GM19372 (cell line): ENCODE measurements around the gene ZNF18.

Experiments
- ATAC-seq: cut with Tn5 transposase; IDR thresholded peaks from one replicate; pipeline ENCODE4 v1.9.1; 2021; ENCODE audit warnings: mild to moderate bottlenecking, low read depth, moderate library complexity; ENCODE audit not compliant: unreplicated experiment

Gene ZNF18, protein sequence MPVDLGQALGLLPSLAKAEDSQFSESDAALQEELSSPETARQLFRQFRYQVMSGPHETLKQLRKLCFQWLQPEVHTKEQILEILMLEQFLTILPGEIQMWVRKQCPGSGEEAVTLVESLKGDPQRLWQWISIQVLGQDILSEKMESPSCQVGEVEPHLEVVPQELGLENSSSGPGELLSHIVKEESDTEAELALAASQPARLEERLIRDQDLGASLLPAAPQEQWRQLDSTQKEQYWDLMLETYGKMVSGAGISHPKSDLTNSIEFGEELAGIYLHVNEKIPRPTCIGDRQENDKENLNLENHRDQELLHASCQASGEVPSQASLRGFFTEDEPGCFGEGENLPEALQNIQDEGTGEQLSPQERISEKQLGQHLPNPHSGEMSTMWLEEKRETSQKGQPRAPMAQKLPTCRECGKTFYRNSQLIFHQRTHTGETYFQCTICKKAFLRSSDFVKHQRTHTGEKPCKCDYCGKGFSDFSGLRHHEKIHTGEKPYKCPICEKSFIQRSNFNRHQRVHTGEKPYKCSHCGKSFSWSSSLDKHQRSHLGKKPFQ

DNA sequence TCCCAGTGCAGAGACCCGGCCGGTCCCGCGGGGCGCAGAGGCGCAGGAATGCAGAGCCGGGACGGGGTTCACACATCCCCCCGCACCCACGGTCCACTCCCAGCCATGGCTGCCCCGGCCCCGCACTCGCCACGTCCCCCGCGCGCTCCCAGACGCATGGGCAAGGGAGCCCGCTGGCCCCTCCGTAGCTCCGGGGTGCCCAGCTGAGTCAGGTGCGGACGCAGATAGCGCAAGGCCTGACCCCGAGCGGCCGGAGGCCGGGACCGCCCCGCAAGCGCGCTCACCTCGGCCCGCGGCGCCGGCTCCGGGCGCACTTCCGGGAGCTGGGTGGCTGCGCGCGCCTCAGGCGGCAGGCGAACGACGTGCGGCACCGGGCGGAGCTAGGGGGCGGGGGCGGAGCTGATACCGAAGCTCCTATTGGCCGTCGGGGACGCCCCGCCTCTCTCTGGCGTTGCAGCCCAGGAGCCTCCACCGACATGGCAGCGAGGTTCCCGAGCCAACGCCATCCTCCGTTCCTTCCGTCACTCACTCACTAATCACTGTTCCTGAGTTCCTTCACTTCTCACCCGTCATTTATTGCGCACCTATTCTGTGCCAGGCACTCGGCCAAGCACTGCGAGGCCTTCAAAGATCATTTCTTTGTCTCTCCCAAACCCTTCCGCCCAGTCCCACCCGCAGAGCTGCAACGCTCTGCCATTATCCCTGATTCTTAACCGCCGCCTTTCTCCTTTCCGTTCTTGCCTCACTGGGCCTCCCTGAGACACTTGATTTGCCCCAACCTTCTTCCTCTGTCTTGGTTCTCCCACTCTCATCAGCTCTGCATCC is at the start of gene ZNF18:
TSS of gene ZNF18 (minus strand) at position 329 of the 825 bp plus-strand sequence. CDS start 4,646 bp downstream, outside the sequence.
- peak; percentile 94 for ATAC-seq

DNA sequence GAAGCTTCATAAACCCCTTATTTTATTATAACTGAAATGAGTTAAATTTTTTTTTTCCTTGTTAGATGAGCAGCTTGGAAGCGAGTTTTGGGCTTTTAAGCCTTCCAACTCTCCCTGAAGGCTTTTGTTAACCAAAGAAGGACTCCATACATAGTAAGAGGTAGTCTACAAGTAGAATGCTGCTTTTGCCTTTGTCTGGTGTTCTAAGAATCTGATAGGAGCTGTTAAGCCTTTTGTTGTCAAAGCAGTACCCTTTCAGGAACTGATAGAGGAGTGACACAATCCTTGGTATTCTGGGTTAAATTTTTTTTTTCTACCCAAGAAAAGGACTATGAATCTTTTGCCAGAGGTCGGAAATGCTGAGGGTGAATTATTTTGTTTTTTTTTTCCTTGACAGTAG is 49.5 kb upstream of the ZNF18 start:
- ATAC-seq = no peak

GRCh38 chr17:12043702-12044101 is 46.4 kb upstream of the ZNF18 start:
- ATAC-seq = no peak

GRCh38 chr17:12041312-12041711 is 44.0 kb upstream of the ZNF18 start:
- no peak for ATAC-seq

- no peak for ATAC-seq
Observed at GRCh38 chr17:12040478-12040877, 43.2 kb upstream of the ZNF18 start.

DNA sequence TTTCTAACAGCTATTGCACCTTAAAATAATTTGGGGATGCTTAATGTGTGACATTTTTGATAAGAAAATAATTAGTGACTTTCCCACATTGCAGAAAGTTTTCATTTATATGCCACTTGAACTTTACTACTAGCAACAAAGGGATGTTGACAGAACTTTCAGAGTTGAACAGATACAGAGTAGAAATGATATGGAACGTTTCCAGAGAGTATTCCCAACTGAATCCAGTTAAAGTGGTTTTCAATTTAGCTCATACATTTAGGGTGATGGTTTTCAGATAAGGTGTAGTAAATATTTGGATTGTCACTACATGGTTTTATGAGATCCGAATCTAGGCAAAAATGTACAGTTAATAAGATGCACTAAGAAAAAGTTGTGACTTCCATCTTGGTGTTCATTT is 40.7 kb upstream of the ZNF18 start:
- no peak for ATAC-seq

GRCh38 chr17:12035673-12036072 is 38.4 kb upstream of the ZNF18 start:
- ATAC-seq = no peak

- ATAC-seq = no peak
Observed at GRCh38 chr17:12034538-12034937, 37.3 kb upstream of the ZNF18 start.

DNA sequence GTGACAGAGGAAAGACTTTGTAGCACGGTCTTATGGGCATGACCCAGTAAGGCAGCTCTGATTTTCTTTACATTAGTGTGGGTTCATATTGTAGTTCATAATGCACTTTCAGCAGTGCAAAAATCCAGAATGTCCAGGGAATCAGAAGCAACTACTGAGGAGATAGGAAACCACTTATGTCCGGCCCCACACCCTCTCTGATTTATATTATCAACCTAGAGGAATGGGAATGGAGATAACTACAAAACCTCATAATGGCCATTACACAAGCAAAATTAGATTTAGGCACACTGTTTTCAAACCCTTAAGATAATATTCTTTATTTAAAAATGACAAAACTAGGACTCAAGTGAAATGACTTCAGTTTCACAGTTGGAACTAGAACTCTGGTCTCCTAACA is 31.3 kb upstream of the ZNF18 start:
- no peak for ATAC-seq

- no peak for ATAC-seq
Observed at GRCh38 chr17:12027658-12028057, 30.4 kb upstream of the ZNF18 start.

GRCh38 chr17:12024327-12024726 is 27.1 kb upstream of the ZNF18 start:
- ATAC-seq = no peak

- no peak for ATAC-seq
Observed at GRCh38 chr17:12022310-12022709, 25.0 kb upstream of the ZNF18 start.

DNA sequence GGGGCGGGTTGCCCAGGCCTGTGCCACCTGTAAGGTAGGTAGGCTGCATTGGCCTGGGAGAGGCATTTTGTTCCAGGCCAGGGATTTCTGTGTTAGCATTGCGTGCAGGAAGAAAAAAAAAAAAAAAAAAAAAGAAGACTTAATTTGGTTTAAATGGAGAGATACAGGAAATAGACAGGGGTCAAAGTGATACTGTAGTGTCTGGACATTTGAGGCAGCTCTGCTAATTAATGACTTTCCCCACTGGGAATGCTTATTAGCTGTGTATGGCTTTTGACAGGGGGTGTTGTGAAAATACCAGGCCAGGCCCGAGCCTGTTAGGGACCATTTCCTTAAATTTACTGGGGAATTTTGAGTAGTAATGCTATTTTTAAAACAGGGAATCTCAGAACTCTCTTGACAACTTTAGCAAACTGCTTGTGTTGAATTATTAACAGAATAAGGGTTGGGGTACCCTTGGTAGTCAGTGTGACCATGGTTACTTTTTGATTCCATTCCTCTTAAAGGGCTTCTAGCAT is 24.4 kb upstream of the ZNF18 start:
- ATAC-seq = no peak

GRCh38 chr17:12020642-12021622 is 23.7 kb upstream of the ZNF18 start, which contains the start of gene MAP2K4:
Gene MAP2K4 (plus strand): TSS chr17:12020877. CDS start chr17:12020887, 10 bp downstream.
- peak; percentile 93 for ATAC-seq

DNA sequence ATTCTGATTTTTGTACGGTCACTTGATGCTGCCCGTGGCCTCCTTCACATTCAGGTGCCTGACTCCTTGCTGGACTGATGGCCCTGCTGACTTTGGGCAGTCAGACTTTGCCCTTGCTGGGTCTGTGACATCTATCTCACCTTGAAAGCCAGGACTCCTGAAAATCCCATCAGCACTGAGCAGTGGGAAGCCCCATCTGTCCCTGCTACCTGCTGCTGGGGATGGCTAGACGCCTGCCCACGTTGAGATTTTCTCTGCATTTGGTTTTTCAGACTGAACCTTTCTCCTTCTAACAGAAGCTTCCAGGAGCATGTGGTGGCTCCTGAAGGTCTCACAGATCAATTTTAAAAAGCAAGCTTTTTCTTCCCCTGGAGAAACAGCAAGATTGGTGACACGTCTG is 10.2 kb upstream of the ZNF18 start:
- ATAC-seq = no peak

GRCh38 chr17:11999696-12000095 is 2.4 kb upstream of the ZNF18 start:
- ATAC-seq = no peak

GRCh38 chr17:11997972-11998233 is 628 bp upstream of the ZNF18 start:
- ATAC-seq = no peak

- peak; percentile 28 for ATAC-seq
Observed at GRCh38 chr17:11996722-11997146, 541 bp downstream of the ZNF18 start.

GRCh38 chr17:11991461-11991860 is 5.8 kb downstream of the ZNF18 start:
- ATAC-seq = no peak

DNA sequence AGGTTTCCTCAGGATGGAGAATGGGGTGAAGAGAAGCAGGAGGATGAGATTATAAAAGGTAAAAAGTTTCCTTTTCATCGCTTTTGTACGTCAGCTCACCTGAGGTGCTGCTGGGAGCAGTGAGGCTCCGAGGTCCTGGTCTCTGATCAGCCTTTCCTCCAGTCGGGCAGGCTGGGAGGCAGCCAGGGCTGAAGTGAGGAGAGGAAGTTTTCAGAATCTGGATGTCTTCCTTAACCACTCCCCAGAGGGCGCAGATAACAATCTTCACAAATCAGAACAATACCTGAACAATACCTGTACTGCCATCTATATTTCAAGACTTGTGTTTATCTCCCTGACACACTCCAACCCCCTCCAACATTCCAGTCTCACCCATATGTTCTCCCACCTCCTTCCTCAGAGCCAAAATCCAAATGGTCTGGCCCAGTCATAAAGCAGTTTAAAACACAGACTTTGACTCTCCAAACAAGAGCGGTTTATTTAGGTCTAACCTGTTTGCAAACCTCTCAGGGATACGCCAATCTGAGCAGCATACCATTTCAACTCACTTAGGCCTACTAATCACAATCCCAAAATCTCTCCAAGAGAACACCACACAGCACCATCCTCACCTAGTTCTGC is 6.8 kb downstream of the ZNF18 start:
- ATAC-seq = no peak
